Measurements from ENCODE around the gene HGD. TPM values are rescaled to one million over a fixed set of nuclear protein-coding genes. Genes with fewer than 3 reads are reported as not detected.

HGD gene
- total and polyA plus RNA-seq, 2 of the 13 experiments (the other 11 are each of a cell fraction or from before 2014, with no cell fraction given), result 265 to 398 TPM

DNA sequence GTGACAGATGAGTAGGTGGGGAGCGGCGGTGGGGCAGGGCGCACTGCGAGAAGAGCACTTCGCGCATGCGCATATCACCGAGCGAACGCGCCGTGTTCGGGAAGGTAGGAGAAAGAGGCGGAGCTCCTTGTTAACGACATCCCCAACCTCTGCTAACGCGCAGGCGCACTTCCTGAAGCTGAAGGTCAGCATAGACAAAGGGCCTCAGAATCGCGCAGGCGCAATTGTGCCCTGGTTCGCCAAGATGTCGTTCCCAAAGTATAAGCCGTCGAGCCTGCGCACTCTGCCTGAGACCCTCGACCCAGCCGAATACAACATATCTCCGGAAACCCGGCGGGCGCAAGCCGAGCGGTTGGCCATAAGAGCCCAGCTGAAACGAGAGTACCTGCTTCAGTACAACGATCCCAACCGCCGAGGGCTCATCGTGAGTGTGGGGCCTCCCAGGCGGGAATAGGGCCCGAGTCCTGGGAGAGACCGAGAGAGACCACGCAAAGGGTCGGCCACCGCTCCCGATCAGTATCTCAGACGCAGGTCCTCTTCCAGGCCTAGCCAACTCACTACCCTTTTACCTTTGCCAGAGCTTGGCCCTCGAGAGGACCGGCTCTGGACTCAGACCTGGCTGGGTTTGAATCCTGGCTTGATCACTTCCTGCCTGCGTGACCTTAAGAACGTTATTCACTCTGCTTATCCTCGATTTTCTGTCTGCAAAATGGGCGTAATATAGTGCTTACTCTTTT is 85.8 kb downstream of the HGD start, which contains the start of gene NDUFB4 (continued):
- TF ChIP-seq, protein P1, sequence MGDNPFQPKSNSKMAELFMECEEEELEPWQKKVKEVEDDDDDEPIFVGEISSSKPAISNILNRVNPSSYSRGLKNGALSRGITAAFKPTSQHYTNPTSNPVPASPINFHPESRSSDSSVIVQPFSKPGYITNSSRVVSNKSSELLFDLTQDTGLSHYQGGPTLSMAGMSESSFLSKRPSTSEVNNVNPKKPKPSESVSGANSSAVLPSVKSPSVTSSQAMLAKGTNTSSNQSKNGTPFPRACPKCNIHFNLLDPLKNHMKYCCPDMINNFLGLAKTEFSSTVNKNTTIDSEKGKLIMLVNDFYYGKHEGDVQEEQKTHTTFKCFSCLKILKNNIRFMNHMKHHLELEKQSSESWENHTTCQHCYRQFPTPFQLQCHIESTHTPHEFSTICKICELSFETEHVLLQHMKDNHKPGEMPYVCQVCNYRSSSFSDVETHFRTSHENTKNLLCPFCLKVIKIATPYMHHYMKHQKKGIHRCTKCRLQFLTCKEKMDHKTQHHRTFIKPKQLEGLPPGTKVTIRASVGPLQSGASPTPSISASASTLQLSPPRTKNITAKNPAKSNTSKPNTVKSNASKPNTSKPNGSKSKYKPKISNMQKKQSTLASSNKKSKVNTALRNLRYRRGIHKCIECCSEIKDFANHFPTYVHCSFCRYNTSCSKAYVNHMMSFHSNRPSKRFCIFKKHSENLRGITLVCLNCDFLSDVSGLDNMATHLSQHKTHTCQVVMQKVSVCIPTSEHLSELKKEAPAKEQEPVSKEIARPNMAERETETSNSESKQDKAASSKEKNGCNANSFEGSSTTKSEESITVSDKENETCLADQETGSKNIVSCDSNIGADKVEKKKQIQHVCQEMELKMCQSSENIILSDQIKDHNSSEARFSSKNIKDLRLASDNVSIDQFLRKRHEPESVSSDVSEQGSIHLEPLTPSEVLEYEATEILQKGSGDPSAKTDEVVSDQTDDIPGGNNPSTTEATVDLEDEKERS (CRISPR knock-in tag; IDR thresholded peaks at IDR 0.05), result no peak
- TF ChIP-seq, protein P2, sequence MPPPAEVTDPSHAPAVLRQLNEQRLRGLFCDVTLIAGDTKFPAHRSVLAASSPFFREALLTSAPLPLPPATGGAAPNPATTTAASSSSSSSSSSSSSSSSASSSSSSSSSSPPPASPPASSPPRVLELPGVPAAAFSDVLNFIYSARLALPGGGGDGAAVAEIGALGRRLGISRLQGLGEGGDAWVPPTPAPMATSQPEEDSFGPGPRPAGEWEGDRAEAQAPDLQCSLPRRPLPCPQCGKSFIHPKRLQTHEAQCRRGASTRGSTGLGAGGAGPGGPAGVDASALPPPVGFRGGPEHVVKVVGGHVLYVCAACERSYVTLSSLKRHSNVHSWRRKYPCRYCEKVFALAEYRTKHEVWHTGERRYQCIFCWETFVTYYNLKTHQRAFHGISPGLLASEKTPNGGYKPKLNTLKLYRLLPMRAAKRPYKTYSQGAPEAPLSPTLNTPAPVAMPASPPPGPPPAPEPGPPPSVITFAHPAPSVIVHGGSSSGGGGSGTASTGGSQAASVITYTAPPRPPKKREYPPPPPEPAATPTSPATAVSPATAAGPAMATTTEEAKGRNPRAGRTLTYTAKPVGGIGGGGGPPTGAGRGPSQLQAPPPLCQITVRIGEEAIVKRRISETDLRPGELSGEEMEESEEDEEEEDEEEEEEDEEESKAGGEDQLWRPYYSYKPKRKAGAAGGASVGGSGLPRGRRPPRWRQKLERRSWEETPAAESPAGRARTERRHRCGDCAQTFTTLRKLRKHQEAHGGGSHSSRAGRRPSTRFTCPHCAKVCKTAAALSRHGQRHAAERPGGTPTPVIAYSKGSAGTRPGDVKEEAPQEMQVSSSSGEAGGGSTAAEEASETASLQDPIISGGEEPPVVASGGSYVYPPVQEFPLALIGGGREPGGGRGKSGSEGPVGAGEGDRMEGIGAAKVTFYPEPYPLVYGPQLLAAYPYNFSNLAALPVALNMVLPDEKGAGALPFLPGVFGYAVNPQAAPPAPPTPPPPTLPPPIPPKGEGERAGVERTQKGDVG (CRISPR knock-in tag; IDR thresholded peaks at IDR 0.05; ENCODE audit: borderline replicate concordance), result peak; percentile 18; the same call in 1 of the 2 replicates
- no peak for TF ChIP-seq ZNF10 (CRISPR knock-in tag; IDR thresholded peaks at IDR 0.05; ENCODE audit: borderline replicate concordance, low read depth)
- TF ChIP-seq NR1H2 (CRISPR knock-in tag; IDR thresholded peaks at IDR 0.05; ENCODE audit: borderline replicate concordance, low read depth), result no peak
- TF ChIP-seq ZNF205 (CRISPR knock-in tag; IDR thresholded peaks at IDR 0.05), result peak; percentile 23; the same call in 1 of the 2 replicates
- TF ChIP-seq IKZF4 (CRISPR knock-in tag; IDR thresholded peaks at IDR 0.05; ENCODE audit: borderline replicate concordance, low read depth, not compliant biosample characterization), result no peak
- no peak for TF ChIP-seq MBNL3 (CRISPR knock-in tag; conservative IDR thresholded peaks at IDR 0.05)
- TF ChIP-seq TGIF2 (CRISPR knock-in tag; IDR thresholded peaks at IDR 0.05), result peak; percentile 39; the same call in 1 of the 2 replicates
- TF ChIP-seq TEAD3 (CRISPR knock-in tag; optimal IDR thresholded peaks at IDR 0.05; ENCODE audit: borderline replicate concordance), result no peak
- TF ChIP-seq ZNF543 (CRISPR knock-in tag; IDR thresholded peaks at IDR 0.05), result peak; percentile 81; the same call in 1 of the 2 replicates
- TF ChIP-seq, protein P3, sequence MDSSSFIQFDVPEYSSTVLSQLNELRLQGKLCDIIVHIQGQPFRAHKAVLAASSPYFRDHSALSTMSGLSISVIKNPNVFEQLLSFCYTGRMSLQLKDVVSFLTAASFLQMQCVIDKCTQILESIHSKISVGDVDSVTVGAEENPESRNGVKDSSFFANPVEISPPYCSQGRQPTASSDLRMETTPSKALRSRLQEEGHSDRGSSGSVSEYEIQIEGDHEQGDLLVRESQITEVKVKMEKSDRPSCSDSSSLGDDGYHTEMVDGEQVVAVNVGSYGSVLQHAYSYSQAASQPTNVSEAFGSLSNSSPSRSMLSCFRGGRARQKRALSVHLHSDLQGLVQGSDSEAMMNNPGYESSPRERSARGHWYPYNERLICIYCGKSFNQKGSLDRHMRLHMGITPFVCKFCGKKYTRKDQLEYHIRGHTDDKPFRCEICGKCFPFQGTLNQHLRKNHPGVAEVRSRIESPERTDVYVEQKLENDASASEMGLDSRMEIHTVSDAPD (CRISPR knock-in tag; IDR thresholded peaks at IDR 0.05), result no peak
- no peak; the same call in 1 of the 2 replicates for TF ChIP-seq ZKSCAN8 (CRISPR knock-in tag; IDR thresholded peaks at IDR 0.05; ENCODE audit: borderline replicate concordance)
- peak; percentile 54; the same call in 1 of the 2 replicates for TF ChIP-seq TFDP2 (CRISPR knock-in tag; IDR thresholded peaks at IDR 0.05)
- no peak for TF ChIP-seq TBX3 (IDR thresholded peaks at IDR 0.05; ENCODE audit: borderline replicate concordance)
- TF ChIP-seq MXD4 (CRISPR knock-in tag; IDR thresholded peaks at IDR 0.05), result no peak
- TF ChIP-seq, protein P4, sequence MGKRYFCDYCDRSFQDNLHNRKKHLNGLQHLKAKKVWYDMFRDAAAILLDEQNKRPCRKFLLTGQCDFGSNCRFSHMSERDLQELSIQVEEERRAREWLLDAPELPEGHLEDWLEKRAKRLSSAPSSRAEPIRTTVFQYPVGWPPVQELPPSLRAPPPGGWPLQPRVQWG (CRISPR knock-in tag; IDR thresholded peaks at IDR 0.05; ENCODE audit: borderline replicate concordance, low read depth), result no peak
- peak; percentile 15 for TF ChIP-seq XRCC5 (optimal IDR thresholded peaks at IDR 0.05; ENCODE audit: low read length)
- no peak for TF ChIP-seq KLF13 (CRISPR knock-in tag; IDR thresholded peaks at IDR 0.05)
- peak; percentile 28; the same call in 1 of the 2 replicates for TF ChIP-seq HDAC1 (CRISPR knock-in tag; IDR thresholded peaks at IDR 0.05)

Measured in HepG2 (cell line).